ENCODE data around the gene EPHA6.

Gene EPHA6

GRCh38 chr3:96813820-96814650 lies at the start of gene EPHA6:
Gene EPHA6 (plus strand): TSS chr3:96814594.
- no peak for DNase-seq (ENCODE audit: low read depth, low spot score)
- Histone ChIP-seq H3K9me3 (ENCODE audit: low read depth, low read length) (no peaks in the 10 kb centered on the region), H3K9ac (ENCODE audit: insufficient read length) (no peak within 1 kb of the TSS), H3K27ac (no peak within 1 kb of the TSS), H3K36me3 (ENCODE audit: insufficient read depth, low read length) (no peaks in the 10 kb centered on the region), H3K4me3 (peak within 1 kb of the TSS; percentile 63)
- TF ChIP-seq POLR2AphosphoS5 (IDR thresholded peaks at IDR 0.05; ENCODE audit: borderline replicate concordance, low read depth, low read length) (no peak), EZH2 (IDR thresholded peaks at IDR 0.05) (peak; percentile 94)

- Histone ChIP-seq H3K36me3 (ENCODE audit: insufficient read depth, low read length) (no peaks in the 10 kb centered on the region), H3K27ac (no peak overlapping the region), H3K4me3 (no peak overlapping the region), H3K9me3 (ENCODE audit: low read depth, low read length) (no peaks in the 10 kb centered on the region; the same call in 1 of the 2 replicates), H3K9ac (ENCODE audit: insufficient read length) (no peak overlapping the region)
- DNase-seq (ENCODE audit: low read depth, low spot score) = no peak
- TF ChIP-seq EZH2 (IDR thresholded peaks at IDR 0.05) = no peak
- TF ChIP-seq POLR2AphosphoS5 (IDR thresholded peaks at IDR 0.05; ENCODE audit: borderline replicate concordance, low read depth, low read length) = no peak
- TF ChIP-seq FOXP2 (optimal IDR thresholded peaks at IDR 0.05; ENCODE audit: control extremely low read depth, extremely low read length, insufficient read depth) = no peak
Measured at GRCh38 chr3:96776818-96777217, 37.6 kb upstream of the EPHA6 start.

GRCh38 chr3:96779810-96780209 lies 34.6 kb upstream of the EPHA6 start:
- Histone ChIP-seq H3K36me3 (ENCODE audit: insufficient read depth, low read length) (no peaks in the 10 kb centered on the region), H3K4me3 (no peak overlapping the region), H3K9ac (ENCODE audit: insufficient read length) (no peak overlapping the region), H3K27ac (no peak overlapping the region), H3K9me3 (ENCODE audit: low read depth, low read length) (no peaks in the 10 kb centered on the region)
- DNase-seq (ENCODE audit: low read depth, low spot score) = no peak
- TF ChIP-seq FOXP2 (optimal IDR thresholded peaks at IDR 0.05; ENCODE audit: control extremely low read depth, extremely low read length, insufficient read depth) = no peak
- TF ChIP-seq POLR2AphosphoS5 (IDR thresholded peaks at IDR 0.05; ENCODE audit: borderline replicate concordance, low read depth, low read length) = no peak
- TF ChIP-seq EZH2 (IDR thresholded peaks at IDR 0.05) = no peak

GRCh38 chr3:96796101-96796500 lies 18.3 kb upstream of the EPHA6 start:
- no peak for TF ChIP-seq POLR2AphosphoS5 (IDR thresholded peaks at IDR 0.05; ENCODE audit: borderline replicate concordance, low read depth, low read length)
- no peak for TF ChIP-seq FOXP2 (optimal IDR thresholded peaks at IDR 0.05; ENCODE audit: control extremely low read depth, extremely low read length, insufficient read depth)
- no peak for TF ChIP-seq EZH2 (IDR thresholded peaks at IDR 0.05)

GRCh38 chr3:96803870-96804269 lies 10.5 kb upstream of the EPHA6 start:
- no peak overlapping the region for H3K9ac ChIP-seq (ENCODE audit: insufficient read length)
- no peak overlapping the region for H3K27ac ChIP-seq
- H3K4me3 ChIP-seq = no peak overlapping the region
- H3K9me3 ChIP-seq (ENCODE audit: low read depth, low read length) = no peaks in the 10 kb centered on the region
- DNase-seq (ENCODE audit: low read depth, low spot score) = no peak
- TF ChIP-seq POLR2AphosphoS5 (IDR thresholded peaks at IDR 0.05; ENCODE audit: borderline replicate concordance, low read depth, low read length) (no peak), FOXP2 (optimal IDR thresholded peaks at IDR 0.05; ENCODE audit: control extremely low read depth, extremely low read length, insufficient read depth) (no peak), EZH2 (IDR thresholded peaks at IDR 0.05) (no peak)
- no peaks in the 10 kb centered on the region for H3K36me3 ChIP-seq (ENCODE audit: insufficient read depth, low read length)

More at GRCh38 chr3:96796101-96796500, 18.3 kb upstream of the EPHA6 start:
- no peaks in the 10 kb centered on the region for H3K9me3 ChIP-seq (ENCODE audit: low read depth, low read length)
- no peak for DNase-seq (ENCODE audit: low read depth, low spot score)
- no peak overlapping the region for H3K27ac ChIP-seq
- no peak overlapping the region for H3K4me3 ChIP-seq
- no peak overlapping the region for H3K9ac ChIP-seq (ENCODE audit: insufficient read length)
- no peaks in the 10 kb centered on the region for H3K36me3 ChIP-seq (ENCODE audit: insufficient read depth, low read length)

- Histone ChIP-seq H3K36me3 (ENCODE audit: insufficient read depth, low read length) (no peaks in the 10 kb centered on the region), H3K9me3 (ENCODE audit: low read depth, low read length) (no peaks in the 10 kb centered on the region), H3K9ac (ENCODE audit: insufficient read length) (no peak overlapping the region), H3K4me3 (no peak overlapping the region), H3K27ac (no peak overlapping the region)
- DNase-seq (ENCODE audit: low read depth, low spot score) = no peak
- no peak for TF ChIP-seq FOXP2 (optimal IDR thresholded peaks at IDR 0.05; ENCODE audit: control extremely low read depth, extremely low read length, insufficient read depth)
- TF ChIP-seq EZH2 (IDR thresholded peaks at IDR 0.05) = no peak
- TF ChIP-seq POLR2AphosphoS5 (IDR thresholded peaks at IDR 0.05; ENCODE audit: borderline replicate concordance, low read depth, low read length) = no peak
Measured at GRCh38 chr3:96806341-96806740, 8.1 kb upstream of the EPHA6 start.

GRCh38 chr3:96813134-96813819 lies 1.1 kb upstream of the EPHA6 start:
- H3K4me3 ChIP-seq = peak overlapping the region; percentile 63
- H3K27ac ChIP-seq = no peak overlapping the region
- H3K9me3 ChIP-seq (ENCODE audit: low read depth, low read length) = no peaks in the 10 kb centered on the region
- H3K36me3 ChIP-seq (ENCODE audit: insufficient read depth, low read length) = no peaks in the 10 kb centered on the region
- DNase-seq (ENCODE audit: low read depth, low spot score) = no peak
- TF ChIP-seq POLR2AphosphoS5 (IDR thresholded peaks at IDR 0.05; ENCODE audit: borderline replicate concordance, low read depth, low read length) (no peak), EZH2 (IDR thresholded peaks at IDR 0.05) (no peak), FOXP2 (optimal IDR thresholded peaks at IDR 0.05; ENCODE audit: control extremely low read depth, extremely low read length, insufficient read depth) (no peak)
- no peak overlapping the region for H3K9ac ChIP-seq (ENCODE audit: insufficient read length)

GRCh38 chr3:96814651-96815567 lies 515 bp downstream of the EPHA6 start:
- H3K36me3 ChIP-seq (ENCODE audit: insufficient read depth, low read length) = no peaks in the 10 kb centered on the region
- H3K9ac ChIP-seq (ENCODE audit: insufficient read length) = no peak overlapping the region
- DNase-seq (ENCODE audit: low read depth, low spot score) = no peak
- TF ChIP-seq FOXP2 (optimal IDR thresholded peaks at IDR 0.05; ENCODE audit: control extremely low read depth, extremely low read length, insufficient read depth) (no peak), POLR2AphosphoS5 (IDR thresholded peaks at IDR 0.05; ENCODE audit: borderline replicate concordance, low read depth, low read length) (no peak), EZH2 (IDR thresholded peaks at IDR 0.05) (no peak)
- H3K9me3 ChIP-seq (ENCODE audit: low read depth, low read length) = no peaks in the 10 kb centered on the region
- H3K27ac ChIP-seq = no peak overlapping the region
- H3K4me3 ChIP-seq = no peak overlapping the region

All from SK-N-MC (cell line).